SK-N-SH (cell line): ENCODE measurements around the gene ATP6V1G2. TPM values are rescaled to one million over a fixed set of nuclear protein-coding genes. Genes with fewer than 3 reads are reported as not detected.

Experiments used
- CTCF ChIA-PET: fragments of 300-600, 350-600 bp; formaldehyde crosslinking; extraction: SDS; loops from one replicate; lab custom pipeline; 2021; lab: Yijun Ruan, JAX
- POLR2A ChIA-PET: fragments of 350-600 bp; sonication (Branson Sonifier 250); formaldehyde crosslinking; extraction: SDS; loops from one replicate; lab custom pipeline; 2020; ENCODE audit warnings: antibody characterized with exemption, inconsistent platforms; lab: Yijun Ruan, JAX
- DNase-seq: peaks from one replicate; pipeline ENCODE4 v3.0.0; 2012
- H2AFZ ChIP-seq: fragments of 200-600 bp; sonication (generic); 2 replicates; pipeline ENCODE4 v1.8.1; 2016; ENCODE audit warnings: antibody characterized with exemption, mild to moderate bottlenecking, low read depth
- H3F3A ChIP-seq: fragments of 200-600 bp; sonication (generic); replicated peaks from 2 replicates; pipeline ENCODE3; 2016; ENCODE audit warnings: antibody characterized with exemption, mild to moderate bottlenecking; ENCODE audit not compliant: insufficient read depth
- H3K27ac ChIP-seq, 2 experiments: fragments of 200-500 bp in 1 of 2; fragments of 200-600 bp in 1 of 2; sonication (Bioruptor generic) in 1 of 2; sonication (generic), shearing (Covaris generic) in 1 of 2; 2 replicates each; pipeline versions ENCODE4 v1.5.1 to v1.6.1; 2014 to 2016; ENCODE audit warnings: low read depth in 2 of 2, inconsistent platforms in 1 of 2, low read length in 1 of 2, mild to moderate bottlenecking in 1 of 2, mixed read lengths in 1 of 2
- H3K27me3 ChIP-seq: fragments of 200-600 bp; sonication (generic), shearing (Covaris generic); 2 replicates; pipeline ENCODE4 v1.6.1; 2016; ENCODE audit warnings: mixed run types; ENCODE audit not compliant: insufficient read depth
- H3K36me3 ChIP-seq, 2 experiments: fragments of 200-500 bp in 1 of 2; fragments of 200-600 bp in 1 of 2; sonication (Bioruptor generic) in 1 of 2; sonication (generic) in 1 of 2; replicated peaks in 1 of 2; 2 replicates each; pipeline versions ENCODE3 to v1.5.1; 2014 to 2016; ENCODE audit warnings: low read length in 1 of 2, mild to moderate bottlenecking in 1 of 2; ENCODE audit not compliant: insufficient read depth in 2 of 2, control insufficient read depth in 1 of 2
- H3K4me1 ChIP-seq, 2 experiments: fragments of 200-500 bp in 1 of 2; fragments of 200-600 bp in 1 of 2; sonication (Bioruptor generic) in 1 of 2; sonication (generic), shearing (Covaris generic) in 1 of 2; 2 replicates each; pipeline versions ENCODE4 v1.5.1 to v1.6.1; 2014 to 2016; ENCODE audit warnings: low read depth in 1 of 2, low read length in 1 of 2, mixed run types in 1 of 2; ENCODE audit not compliant: insufficient read depth in 2 of 2, control insufficient read depth in 1 of 2
- H3K4me2 ChIP-seq: fragments of 200-600 bp; sonication (generic), shearing (Covaris generic); 2 replicates; pipeline ENCODE4 v1.6.1; 2017; ENCODE audit warnings: mixed run types
- H3K4me3 ChIP-seq, 2 experiments: fragments of 200-500 bp in 1 of 2; fragments of 200-600 bp in 1 of 2; sonication (Bioruptor generic) in 1 of 2; sonication (generic), shearing (Covaris generic) in 1 of 2; 2 replicates each; pipeline versions ENCODE4 v1.5.1 to v1.8.1; 2014 to 2016; ENCODE audit warnings: low read depth in 2 of 2, inconsistent platforms in 1 of 2, low read length in 1 of 2, mild to moderate bottlenecking in 1 of 2, mixed read lengths in 1 of 2, moderate library complexity in 1 of 2
- H3K79me2 ChIP-seq: fragments of 200-600 bp; sonication (generic); 2 replicates; pipeline ENCODE4 v1.8.1; 2017; ENCODE audit warnings: mild to moderate bottlenecking; ENCODE audit not compliant: insufficient read depth
- H3K9ac ChIP-seq: fragments of 200-600 bp; sonication (generic); 2 replicates; pipeline ENCODE4 v1.6.1; 2017; ENCODE audit warnings: mixed run types
- H3K9me2 ChIP-seq: fragments of 200-600 bp; sonication (generic); 2 replicates; pipeline ENCODE4 v1.6.1; 2017; ENCODE audit warnings: mixed run types
- H3K9me3 ChIP-seq: fragments of 200-600 bp; sonication (generic); 2 replicates; pipeline ENCODE4 v1.6.1; 2017; ENCODE audit warnings: mixed run types, mild to moderate bottlenecking, moderate library complexity
- H4K20me1 ChIP-seq: fragments of 200-600 bp; sonication (generic); 2 replicates; pipeline ENCODE4 v1.6.1; 2017; ENCODE audit warnings: mild to moderate bottlenecking, mixed run types; ENCODE audit not compliant: insufficient read depth
- ELF1 ChIP-seq: IDR thresholded peaks from 2 replicates; pipeline ENCODE4 v1.4.0; 2012
- GATA2 ChIP-seq: sonication (generic); formaldehyde crosslinking; IDR thresholded peaks from 2 replicates; pipeline ENCODE4 v1.5.0; 2020; ENCODE audit warnings: mild to moderate bottlenecking, missing genetic modification reagents
- JUND ChIP-seq: IDR thresholded peaks from 2 replicates; pipeline ENCODE4 v1.4.0; 2012
- MXI1 ChIP-seq: IDR thresholded peaks from 2 replicates; pipeline ENCODE4 v1.6.1; 2012; ENCODE audit warnings: mild to moderate bottlenecking, low read depth, low read length, improper control_type of control experiment
- POLR2AphosphoS5 ChIP-seq: IDR thresholded peaks from 2 replicates; pipeline ENCODE4 v1.6.1; 2012; ENCODE audit warnings: low read depth, low read length
- RCOR1 ChIP-seq: fragments of 150-350 bp; IDR thresholded peaks from 2 replicates; pipeline ENCODE4 v1.6.1; 2017; ENCODE audit warnings: antibody characterized with exemption, low read length
- SIN3A ChIP-seq: IDR thresholded peaks from 2 replicates; pipeline ENCODE4 v1.6.1; 2012; ENCODE audit warnings: low read depth, mild to moderate bottlenecking, low read length, moderate library complexity, borderline replicate concordance
- TAF1 ChIP-seq: IDR thresholded peaks from 2 replicates; pipeline ENCODE4 v1.6.1; 2012; ENCODE audit warnings: low read depth, mild to moderate bottlenecking, low read length, moderate library complexity, borderline replicate concordance
- TCF12 ChIP-seq: IDR thresholded peaks from 2 replicates; pipeline ENCODE4 v1.4.0; 2012
- YY1 ChIP-seq: IDR thresholded peaks from 2 replicates; pipeline ENCODE4 v1.4.0; 2012; ENCODE audit warnings: low read depth, mild to moderate bottlenecking
- ZBTB33 ChIP-seq: IDR thresholded peaks from 2 replicates; pipeline ENCODE4 v1.4.0; 2012; ENCODE audit warnings: low read depth, borderline replicate concordance
- WGBS: methylation state at CpG from one replicate; pipeline ENCODE4 v1.1.6; 2017; ENCODE audit warnings: low lambda C conversion rate; 5-methylcytosine and 5-hydroxymethylcytosine counted together
- polyA plus RNA-seq, 3 experiments: library from polyadenylated mRNA; depleted of rRNA; stranded (reverse); fragments of >200 nt; gene quantifications; 2 replicates each; pipeline ENCODE4 v1.2.3, GENCODE V29; 2012
- TF ChIP-seq, protein P1 (sequence below): fragments of 200-600 bp; sonication (generic); IDR thresholded peaks from 2 replicates; pipeline ENCODE4 v1.6.1; 2017; ENCODE audit warnings: antibody characterized with exemption, mild to moderate bottlenecking, moderate library complexity

The ATP6V1G2 gene
- polyA plus RNA-seq, 1 of the 3 experiments (the other 2 are of a cell fraction): 13.6 TPM

DNA sequence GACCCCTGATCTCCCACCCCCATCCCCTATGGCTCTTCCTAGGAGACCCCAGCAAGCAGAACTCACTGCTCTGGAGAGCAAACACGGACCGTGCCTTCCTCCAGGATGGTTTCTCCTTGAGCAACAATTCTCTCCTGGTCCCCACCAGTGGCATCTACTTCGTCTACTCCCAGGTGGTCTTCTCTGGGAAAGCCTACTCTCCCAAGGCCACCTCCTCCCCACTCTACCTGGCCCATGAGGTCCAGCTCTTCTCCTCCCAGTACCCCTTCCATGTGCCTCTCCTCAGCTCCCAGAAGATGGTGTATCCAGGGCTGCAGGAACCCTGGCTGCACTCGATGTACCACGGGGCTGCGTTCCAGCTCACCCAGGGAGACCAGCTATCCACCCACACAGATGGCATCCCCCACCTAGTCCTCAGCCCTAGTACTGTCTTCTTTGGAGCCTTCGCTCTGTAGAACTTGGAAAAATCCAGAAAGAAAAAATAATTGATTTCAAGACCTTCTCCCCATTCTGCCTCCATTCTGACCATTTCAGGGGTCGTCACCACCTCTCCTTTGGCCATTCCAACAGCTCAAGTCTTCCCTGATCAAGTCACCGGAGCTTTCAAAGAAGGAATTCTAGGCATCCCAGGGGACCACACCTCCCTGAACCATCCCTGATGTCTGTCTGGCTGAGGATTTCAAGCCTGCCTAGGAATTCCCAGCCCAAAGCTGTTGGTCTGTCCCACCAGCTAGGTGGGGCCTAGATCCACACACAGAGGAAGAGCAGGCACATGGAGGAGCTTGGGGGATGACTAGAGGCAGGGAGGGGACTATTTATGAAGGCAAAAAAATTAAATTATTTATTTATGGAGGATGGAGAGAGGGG lies 27.1 kb upstream of the ATP6V1G2 start:
- DNase-seq: no peak
- no peak overlapping the region for H3K27ac ChIP-seq
- no peaks in the 10 kb centered on the region for H4K20me1 ChIP-seq
- ChIA-PET POLR2A (no interaction called here), CTCF (interaction anchor here (0.9 to 17.6 kb wide), 5 partner anchors 10 to 67 kb away, joined by 3 to 312 read pairs (median 3); partner anchors contain the start of genes ATP6V1G2 and NFKBIL1)
- H3F3A ChIP-seq: peaks cover 2% of the 10 kb centered on the region
- H3K9me3 ChIP-seq: no peaks in the 10 kb centered on the region; the same call in 1 of the 2 replicates
- no peak overlapping the region for H3K4me2 ChIP-seq
- no peaks in the 10 kb centered on the region; a peak in 1 of 4 replicates for H3K4me1 ChIP-seq
- H2AFZ ChIP-seq: no peak overlapping the region
- 56% methylated on average over 9 of the region's 9 CpGs for WGBS
- no peak overlapping the region for H3K9ac ChIP-seq
- TF ChIP-seq GATA2 (CRISPR knock-in tag) (no peak), ELF1 (no peak), TCF12 (no peak), YY1 (no peak), ZBTB33 (no peak)
- TF ChIP-seq, protein P1, sequence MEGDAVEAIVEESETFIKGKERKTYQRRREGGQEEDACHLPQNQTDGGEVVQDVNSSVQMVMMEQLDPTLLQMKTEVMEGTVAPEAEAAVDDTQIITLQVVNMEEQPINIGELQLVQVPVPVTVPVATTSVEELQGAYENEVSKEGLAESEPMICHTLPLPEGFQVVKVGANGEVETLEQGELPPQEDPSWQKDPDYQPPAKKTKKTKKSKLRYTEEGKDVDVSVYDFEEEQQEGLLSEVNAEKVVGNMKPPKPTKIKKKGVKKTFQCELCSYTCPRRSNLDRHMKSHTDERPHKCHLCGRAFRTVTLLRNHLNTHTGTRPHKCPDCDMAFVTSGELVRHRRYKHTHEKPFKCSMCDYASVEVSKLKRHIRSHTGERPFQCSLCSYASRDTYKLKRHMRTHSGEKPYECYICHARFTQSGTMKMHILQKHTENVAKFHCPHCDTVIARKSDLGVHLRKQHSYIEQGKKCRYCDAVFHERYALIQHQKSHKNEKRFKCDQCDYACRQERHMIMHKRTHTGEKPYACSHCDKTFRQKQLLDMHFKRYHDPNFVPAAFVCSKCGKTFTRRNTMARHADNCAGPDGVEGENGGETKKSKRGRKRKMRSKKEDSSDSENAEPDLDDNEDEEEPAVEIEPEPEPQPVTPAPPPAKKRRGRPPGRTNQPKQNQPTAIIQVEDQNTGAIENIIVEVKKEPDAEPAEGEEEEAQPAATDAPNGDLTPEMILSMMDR: no peak
- no peak overlapping the region for H3K4me3 ChIP-seq
- H3K79me2 ChIP-seq: no peaks in the 10 kb centered on the region
- no peaks in the 10 kb centered on the region for H3K9me2 ChIP-seq
- no peaks in the 10 kb centered on the region for H3K36me3 ChIP-seq
- H3K27me3 ChIP-seq: no peaks in the 10 kb centered on the region

DNA sequence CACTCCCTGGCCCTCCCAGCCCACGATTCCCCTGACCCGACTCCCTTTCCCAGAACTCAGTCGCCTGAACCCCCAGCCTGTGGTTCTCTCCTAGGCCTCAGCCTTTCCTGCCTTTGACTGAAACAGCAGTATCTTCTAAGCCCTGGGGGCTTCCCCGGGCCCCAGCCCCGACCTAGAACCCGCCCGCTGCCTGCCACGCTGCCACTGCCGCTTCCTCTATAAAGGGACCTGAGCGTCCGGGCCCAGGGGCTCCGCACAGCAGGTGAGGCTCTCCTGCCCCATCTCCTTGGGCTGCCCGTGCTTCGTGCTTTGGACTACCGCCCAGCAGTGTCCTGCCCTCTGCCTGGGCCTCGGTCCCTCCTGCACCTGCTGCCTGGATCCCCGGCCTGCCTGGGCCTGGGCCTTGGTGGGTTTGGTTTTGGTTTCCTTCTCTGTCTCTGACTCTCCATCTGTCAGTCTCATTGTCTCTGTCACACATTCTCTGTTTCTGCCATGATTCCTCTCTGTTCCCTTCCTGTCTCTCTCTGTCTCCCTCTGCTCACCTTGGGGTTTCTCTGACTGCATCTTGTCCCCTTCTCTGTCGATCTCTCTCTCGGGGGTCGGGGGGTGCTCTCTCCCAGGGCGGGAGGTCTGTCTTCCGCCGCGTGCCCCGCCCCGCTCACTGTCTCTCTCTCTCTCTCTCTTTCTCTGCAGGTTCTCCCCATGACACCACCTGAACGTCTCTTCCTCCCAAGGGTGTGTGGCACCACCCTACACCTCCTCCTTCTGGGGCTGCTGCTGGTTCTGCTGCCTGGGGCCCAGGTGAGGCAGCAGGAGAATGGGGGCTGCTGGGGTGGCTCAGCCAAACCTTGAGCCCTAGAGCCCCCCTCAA lies 25.9 kb upstream of the ATP6V1G2 start, which contains the start of gene LTA:
LTA (plus strand) TSS at position 249 of the 871 bp plus-strand sequence; CDS start at position 703, 454 bp downstream.
- H3K9me3 ChIP-seq: no peaks in the 10 kb centered on the region; the same call in 1 of the 2 replicates
- H3K27me3 ChIP-seq: no peaks in the 10 kb centered on the region
- H3K27ac ChIP-seq: no peak within 1 kb of the TSS
- no peaks in the 10 kb centered on the region for H4K20me1 ChIP-seq
- no peak within 1 kb of the TSS for H3K4me3 ChIP-seq
- ChIA-PET CTCF (interaction anchor here (1.2 to 17.6 kb wide), 3 partner anchors 9 to 26 kb away, joined by 3 to 312 read pairs (median 22); no protein-coding TSS in a partner anchor), POLR2A (no interaction called here)
- no peak within 1 kb of the TSS for H3K9ac ChIP-seq
- no peaks in the 10 kb centered on the region for H3K9me2 ChIP-seq
- no peaks in the 10 kb centered on the region for H3K79me2 ChIP-seq
- H2AFZ ChIP-seq: no peak within 1 kb of the TSS
- H3K4me2 ChIP-seq: no peak within 1 kb of the TSS
- H3K36me3 ChIP-seq: no peaks in the 10 kb centered on the region
- WGBS: 79% methylated on average over 27 of the region's 27 CpGs
- peaks cover 2% of the 10 kb centered on the region for H3F3A ChIP-seq
- no peak for TF ChIP-seq TAF1
- no peak for TF ChIP-seq POLR2AphosphoS5
- TF ChIP-seq RCOR1: no peak
- no peak for TF ChIP-seq JUND
- no peak for TF ChIP-seq SIN3A
- no peak for TF ChIP-seq MXI1
- DNase-seq: no peak
- H3K4me1 ChIP-seq: no peaks in the 10 kb centered on the region; a peak in 1 of 4 replicates
